Gastroesophageal sphincter (tissue), 4 donors: ENCODE data around the gene PROC. TPM values are rescaled to one million over a fixed set of nuclear protein-coding genes. Genes with fewer than 3 reads are reported as not detected.

Experiments
- ATAC-seq: fragments of 150-250 bp; one replicate; pipeline ENCODE4 v1.9.1; 2016; ENCODE audit warnings: mild to moderate bottlenecking, moderate library complexity
- H3K27ac ChIP-seq, 4 donors: fragments of 200-600 bp; sonication (generic) in 3 of 4; 1 replicate in 3 of 4; 2 replicates in 1 of 4; pipeline ENCODE4 v1.5.1; 2016 to 2019
- H3K27me3 ChIP-seq: fragments of 200-600 bp; sonication (generic); one replicate; pipeline ENCODE4 v1.5.1; 2019
- H3K36me3 ChIP-seq, 2 donors: fragments of 200-600 bp; sonication (generic); one replicate each; pipeline ENCODE4 v1.5.1; 2019; ENCODE audit warnings: control low read depth in 1 of 2
- H3K4me1 ChIP-seq, 3 donors: fragments of 200-600 bp; sonication (generic); 1 replicate in 2 of 3; 2 replicates in 1 of 3; pipeline ENCODE4 v1.5.1; 2016 to 2019; ENCODE audit warnings: control low read depth in 2 of 3
- H3K4me3 ChIP-seq, 2 donors: fragments of 200-600 bp; sonication (generic); one replicate each; pipeline ENCODE4 v1.5.1; 2019; ENCODE audit warnings: mild to moderate bottlenecking in 1 of 2, moderate library complexity in 1 of 2
- H3K9me3 ChIP-seq, 3 donors: fragments of 200-600 bp; sonication (generic); one replicate each; pipeline ENCODE4 v1.5.1; 2017 to 2019; ENCODE audit warnings: control low read depth in 2 of 3
- CTCF ChIP-seq, 4 experiments: fragments of 200-600 bp in 2 of 4; fragments of 450-650 bp in 2 of 4; sonication (generic) in 1 of 4; IDR thresholded peaks; one replicate each; pipeline ENCODE4 v1.5.1; 2017 to 2019; ENCODE audit warnings: antibody characterized with exemption in 4 of 4, mild to moderate bottlenecking in 2 of 4, moderate library complexity in 2 of 4
- EP300 ChIP-seq: sonication (generic); formaldehyde crosslinking; IDR thresholded peaks from one replicate; pipeline ENCODE4 v1.6.1; 2017; ENCODE audit warnings: antibody characterized with exemption, mild to moderate bottlenecking
- POLR2A ChIP-seq, 2 donors: fragments of 450-650 bp; IDR thresholded peaks; one replicate each; pipeline ENCODE4 v1.6.1; 2017; ENCODE audit warnings: antibody characterized with exemption in 2 of 2, mild to moderate bottlenecking in 2 of 2, moderate library complexity in 1 of 2
- POLR2AphosphoS5 ChIP-seq: sonication (generic); formaldehyde crosslinking; IDR thresholded peaks from one replicate; pipeline ENCODE4 v1.6.1; 2017; ENCODE audit warnings: antibody characterized with exemption
- WGBS, 2 donors: methylation state at CpG; one replicate each; pipeline ENCODE4 v1.1.5; 2018; ENCODE audit warnings: low coverage in 1 of 2; 5-methylcytosine and 5-hydroxymethylcytosine counted together
- total RNA-seq, 4 donors: library from RNA; depleted of rRNA; stranded (reverse); fragments of >200 nt; gene quantifications; one replicate each; pipeline ENCODE4 v1.1.0, GENCODE V29; 2016

The PROC gene
- total RNA-seq, 4 donors from 2014 or later: not detected

- H3K27ac ChIP-seq: no peak overlapping the region
- H3K9me3 ChIP-seq: no peaks in the 10 kb centered on the region
- WGBS, 2 donors: 100% methylated on average over 1 of the region's 1 CpG
- no peak overlapping the region for H3K4me3 ChIP-seq
- H3K36me3 ChIP-seq: no peaks in the 10 kb centered on the region
- no peak for TF ChIP-seq POLR2AphosphoS5
- no peak for TF ChIP-seq EP300
- no peak for TF ChIP-seq CTCF (IDR thresholded peaks at IDR 0.05)
- no peak for TF ChIP-seq POLR2A (IDR thresholded peaks at IDR 0.05)
- ATAC-seq: no peak
- peaks cover 0 to 15% (median 3%) of the 10 kb centered on the region in 3 donors for H3K4me1 ChIP-seq
- H3K27me3 ChIP-seq: no peaks in the 10 kb centered on the region
Measured at GRCh38 chr2:127392828-127393578, 25.2 kb upstream of the PROC start.

- H3K27ac ChIP-seq: no peak overlapping the region
- no peak overlapping the region for H3K4me3 ChIP-seq
- H3K36me3 ChIP-seq: no peaks in the 10 kb centered on the region
- H3K9me3 ChIP-seq: no peaks in the 10 kb centered on the region
- H3K4me1 ChIP-seq: peaks cover 0 to 9% (median 7%) of the 10 kb centered on the region in 3 donors
- no peak for TF ChIP-seq POLR2AphosphoS5
- no peak for TF ChIP-seq CTCF (IDR thresholded peaks at IDR 0.05)
- TF ChIP-seq POLR2A (IDR thresholded peaks at IDR 0.05): no peak
- no peak for TF ChIP-seq EP300
- ATAC-seq: no peak
- WGBS, 2 donors: 50% methylated on average over 2 of the region's 3 CpGs; no CpG with 5 or more reads in 1 of the 2 donors
- no peaks in the 10 kb centered on the region for H3K27me3 ChIP-seq
Measured at GRCh38 chr2:127394492-127394891, 23.7 kb upstream of the PROC start.

GRCh38 chr2:127397568-127398238 lies 20.5 kb upstream of the PROC start:
- ATAC-seq: no peak
- H3K27me3 ChIP-seq: no peaks in the 10 kb centered on the region
- WGBS, 2 donors: 85% methylated on average over 2 of the region's 9 CpGs; no CpG with 5 or more reads in 1 of the 2 donors
- H3K4me3 ChIP-seq: no peak overlapping the region
- no peaks in the 10 kb centered on the region for H3K9me3 ChIP-seq
- no peaks in the 10 kb centered on the region for H3K36me3 ChIP-seq
- H3K27ac ChIP-seq: no peak overlapping the region
- H3K4me1 ChIP-seq: peaks cover 0 to 21% (median 17%) of the 10 kb centered on the region in 3 donors
- TF ChIP-seq POLR2A (IDR thresholded peaks at IDR 0.05) (no peak), EP300 (no peak), CTCF (IDR thresholded peaks at IDR 0.05) (no peak), POLR2AphosphoS5 (no peak)

GRCh38 chr2:127398239-127398590 lies 20.0 kb upstream of the PROC start:
- H3K9me3 ChIP-seq: no peaks in the 10 kb centered on the region
- H3K4me1 ChIP-seq: peaks cover 0 to 21% (median 17%) of the 10 kb centered on the region in 3 donors
- 0% methylated on average over 1 of the region's 4 CpGs for WGBS, 2 donors
- TF ChIP-seq POLR2A (IDR thresholded peaks at IDR 0.05): no peak
- no peak for TF ChIP-seq CTCF (IDR thresholded peaks at IDR 0.05)
- no peak for TF ChIP-seq EP300
- TF ChIP-seq POLR2AphosphoS5: no peak
- no peaks in the 10 kb centered on the region for H3K36me3 ChIP-seq
- no peak overlapping the region for H3K27ac ChIP-seq
- ATAC-seq: peak; percentile 79
- H3K27me3 ChIP-seq: no peaks in the 10 kb centered on the region
- H3K4me3 ChIP-seq: no peak overlapping the region
